Measurements from ENCODE around the gene TRERF1.

DNA sequence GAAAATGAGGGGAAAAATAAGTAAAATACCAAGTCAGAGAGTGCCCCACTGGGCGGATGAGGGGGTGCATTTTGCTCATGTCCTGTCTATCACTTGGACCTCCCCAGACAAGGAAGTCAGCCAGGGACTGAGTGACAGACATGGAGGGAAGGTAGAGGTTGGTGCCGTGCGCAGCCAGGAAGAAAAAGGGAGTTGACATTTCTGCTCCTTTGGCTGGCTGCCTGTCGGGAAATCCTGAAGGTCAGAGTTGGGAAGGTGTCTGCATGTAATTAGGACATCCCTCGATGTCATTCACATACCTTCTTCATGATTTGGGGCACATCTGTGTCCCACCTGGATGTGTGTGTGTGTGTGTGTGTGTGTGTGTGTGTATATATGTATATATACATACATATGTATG is 269.6 kb downstream of the TRERF1 start:
- TF ChIP-seq JUN (IDR thresholded peaks at IDR 0.05; ENCODE audit: low read depth, low read length) = no peak
- no peak for TF ChIP-seq CTCF (IDR thresholded peaks at IDR 0.05; ENCODE audit: control extremely low read depth in 1 of 3, insufficient read depth in 1 of 3, low read depth in 1 of 3, low read length in 3 of 3)
- TF ChIP-seq USF2 (IDR thresholded peaks at IDR 0.05; ENCODE audit: low read length) = no peak
- TF ChIP-seq KDM1A (IDR thresholded peaks at IDR 0.05; ENCODE audit: borderline replicate concordance, low read length) = no peak
- TF ChIP-seq, protein P1, sequence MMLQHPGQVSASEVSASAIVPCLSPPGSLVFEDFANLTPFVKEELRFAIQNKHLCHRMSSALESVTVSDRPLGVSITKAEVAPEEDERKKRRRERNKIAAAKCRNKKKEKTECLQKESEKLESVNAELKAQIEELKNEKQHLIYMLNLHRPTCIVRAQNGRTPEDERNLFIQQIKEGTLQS (IDR thresholded peaks at IDR 0.05; ENCODE audit: insufficient read depth, low read depth, low read length) = no peak
- TF ChIP-seq TCF12 (IDR thresholded peaks at IDR 0.05; ENCODE audit: low read depth, low read length) = no peak
- no peak for TF ChIP-seq EZH2 (IDR thresholded peaks at IDR 0.05; ENCODE audit: low read depth, low read length, severe bottlenecking)
- TF ChIP-seq ZNF274 (IDR thresholded peaks at IDR 0.05; ENCODE audit: borderline replicate concordance, extremely low read depth, low read length) = no peak

Measured in H1 (cell line).